ENCODE data around the gene CEP128. TPM values are rescaled to one million over a fixed set of nuclear protein-coding genes. Genes with fewer than 3 reads are reported as not detected.

CEP128 gene
- total and polyA plus RNA-seq, 7 experiments from 2014 or later = 4.2 to 22.8 (median 9.9) TPM

DNA sequence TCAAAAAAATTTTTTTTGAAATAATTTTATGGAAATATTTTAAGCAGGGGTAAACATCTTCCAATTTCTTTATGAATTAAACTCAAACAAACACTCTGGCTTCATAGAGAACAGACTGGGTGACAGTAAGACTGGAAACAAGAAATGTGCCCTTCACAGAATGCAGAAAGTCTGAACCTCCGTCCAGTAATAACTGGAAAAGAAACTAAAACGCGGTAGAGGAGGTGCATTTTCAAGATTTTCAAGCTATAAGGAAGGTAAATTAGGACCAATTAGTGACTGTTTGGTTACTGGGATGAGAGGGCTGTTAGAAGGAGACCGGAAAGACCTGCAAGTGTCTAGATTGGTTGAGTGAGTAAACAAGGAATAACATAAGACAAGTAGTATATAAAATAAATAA, 245.7 kb downstream of the CEP128 start:
- POLR2A ChIA-PET = no interaction called here

GRCh38 chr14:80692903-80693302, 248.6 kb downstream of the CEP128 start:
- DNase-seq = no peak
- peaks cover 0 to 10% (median 2%) of the 10 kb centered on the region in 5 donors for H3K36me3 Mint-ChIP-seq
- Histone ChIP-seq H3K4me1 (ENCODE audit: control insufficient read depth in 2 of 2, insufficient read depth in 2 of 2, low read length in 2 of 2) (no peaks in the 10 kb centered on the region), H3K27ac (ENCODE audit: low read depth, low read length) (no peak overlapping the region), H3K36me3 (ENCODE audit: control insufficient read depth in 2 of 3, insufficient read depth in 3 of 3, low read length in 3 of 3) (no peaks in the 10 kb centered on the region), H3K9me3 (ENCODE audit: control insufficient read depth in 2 of 3, low read length in 3 of 3) (no peaks in the 10 kb centered on the region), H3K4me3 (ENCODE audit: low read length) (no peak overlapping the region), H3K27me3 (ENCODE audit: control insufficient read depth in 2 of 2, insufficient read depth in 2 of 2, low read length in 2 of 2) (no peaks in the 10 kb centered on the region)
- intact Hi-C loops (cut with micrococcal nuclease) = no loop called here
- ChIA-PET POLR2A (no interaction called here), CTCF (no interaction called here)
- H3K9me3 Mint-ChIP-seq = peaks cover 0 to 14% (median 0%) of the 10 kb centered on the region in 11 donors
- H3K27ac Mint-ChIP-seq = no peak overlapping the region
- no peak overlapping the region for H3K4me3 Mint-ChIP-seq
- ATAC-seq = no peak
- H3K4me1 Mint-ChIP-seq = no peaks in the 10 kb centered on the region
- no peaks in the 10 kb centered on the region for H3K27me3 Mint-ChIP-seq

More for the DNA sequence above, 245.7 kb downstream of the CEP128 start:
- Mint-ChIP-seq H3K4me3 (no peak overlapping the region), H3K27me3 (no peaks in the 10 kb centered on the region), H3K4me1 (no peaks in the 10 kb centered on the region), H3K36me3 (peaks cover 0 to 10% (median 2%) of the 10 kb centered on the region in 5 donors), H3K27ac (no peak overlapping the region), H3K9me3 (peaks cover 0 to 10% (median 0%) of the 10 kb centered on the region in 11 donors)
- Histone ChIP-seq H3K4me1 (ENCODE audit: control insufficient read depth in 2 of 2, insufficient read depth in 2 of 2, low read length in 2 of 2) (no peaks in the 10 kb centered on the region), H3K4me3 (ENCODE audit: low read length) (no peak overlapping the region), H3K27ac (ENCODE audit: low read depth, low read length) (no peak overlapping the region), H3K36me3 (ENCODE audit: control insufficient read depth in 2 of 3, insufficient read depth in 3 of 3, low read length in 3 of 3) (no peaks in the 10 kb centered on the region), H3K27me3 (ENCODE audit: control insufficient read depth in 2 of 2, insufficient read depth in 2 of 2, low read length in 2 of 2) (no peaks in the 10 kb centered on the region), H3K9me3 (ENCODE audit: control insufficient read depth in 2 of 3, low read length in 3 of 3) (no peaks in the 10 kb centered on the region)
- no peak for DNase-seq
- intact Hi-C loops (cut with micrococcal nuclease) = no loop called here
- CTCF ChIA-PET = no interaction called here
- ATAC-seq = no peak

GRCh38 chr14:80681651-80682050, 259.9 kb downstream of the CEP128 start:
- CTCF ChIA-PET = no interaction called here
- Mint-ChIP-seq H3K36me3 (peaks cover 12 to 52% (median 18%) of the 10 kb centered on the region in 5 donors), H3K27ac (no peak overlapping the region), H3K27me3 (no peaks in the 10 kb centered on the region), H3K4me3 (no peak overlapping the region), H3K9me3 (peaks cover 8 to 65% (median 34%) of the 10 kb centered on the region in 11 donors), H3K4me1 (no peaks in the 10 kb centered on the region)
- DNase-seq (no peak), ATAC-seq (no peak)
- intact Hi-C loops (cut with micrococcal nuclease) = no loop called here
- H3K9me3 ChIP-seq (ENCODE audit: control insufficient read depth in 2 of 3, low read length in 3 of 3) = peaks cover 0 to 17% (median 4%) of the 10 kb centered on the region in 3 experiments
- no peaks in the 10 kb centered on the region for H3K36me3 ChIP-seq (ENCODE audit: control insufficient read depth in 2 of 3, insufficient read depth in 3 of 3, low read length in 3 of 3)
- H3K27ac ChIP-seq (ENCODE audit: low read depth, low read length) = no peak overlapping the region
- H3K4me3 ChIP-seq (ENCODE audit: low read length) = no peak overlapping the region
- POLR2A ChIA-PET = no interaction called here
- H3K4me1 ChIP-seq (ENCODE audit: control insufficient read depth in 2 of 2, insufficient read depth in 2 of 2, low read length in 2 of 2) = no peaks in the 10 kb centered on the region
- no peaks in the 10 kb centered on the region for H3K27me3 ChIP-seq (ENCODE audit: control insufficient read depth in 2 of 2, insufficient read depth in 2 of 2, low read length in 2 of 2)

DNA sequence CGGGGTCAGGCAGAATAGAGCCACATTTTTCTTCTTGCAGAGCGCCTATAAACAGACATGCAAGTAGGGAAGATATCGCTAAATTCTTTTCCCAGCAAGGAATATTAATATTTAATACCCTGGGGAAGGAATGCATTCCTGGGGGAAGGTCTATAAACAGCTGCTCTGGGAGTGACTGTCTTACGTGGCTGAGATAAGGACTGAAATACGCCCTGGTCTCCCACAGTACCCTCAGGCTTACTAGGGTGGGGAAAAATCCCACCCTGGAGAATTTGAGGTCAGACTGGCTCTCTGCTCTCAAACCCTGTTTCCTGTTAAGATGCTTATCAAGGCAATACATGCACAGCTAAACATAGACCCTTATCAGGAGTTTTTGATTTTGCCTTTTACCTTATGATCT, 262.3 kb downstream of the CEP128 start:
- H3K9me3 Mint-ChIP-seq = peaks cover 8 to 61% (median 34%) of the 10 kb centered on the region in 11 donors
- Histone ChIP-seq H3K27me3 (ENCODE audit: control insufficient read depth in 2 of 2, insufficient read depth in 2 of 2, low read length in 2 of 2) (no peaks in the 10 kb centered on the region), H3K36me3 (ENCODE audit: control insufficient read depth in 2 of 3, insufficient read depth in 3 of 3, low read length in 3 of 3) (no peaks in the 10 kb centered on the region), H3K27ac (ENCODE audit: low read depth, low read length) (no peak overlapping the region), H3K9me3 (ENCODE audit: control insufficient read depth in 2 of 3, low read length in 3 of 3) (peaks cover 0 to 17% (median 4%) of the 10 kb centered on the region in 3 experiments), H3K4me1 (ENCODE audit: control insufficient read depth in 2 of 2, insufficient read depth in 2 of 2, low read length in 2 of 2) (no peaks in the 10 kb centered on the region), H3K4me3 (ENCODE audit: low read length) (no peak overlapping the region)
- H3K27ac Mint-ChIP-seq = no peak overlapping the region
- ChIA-PET CTCF (no interaction called here), POLR2A (no interaction called here)
- H3K4me3 Mint-ChIP-seq = no peak overlapping the region
- peaks cover 8 to 51% (median 18%) of the 10 kb centered on the region in 5 donors for H3K36me3 Mint-ChIP-seq
- DNase-seq = no peak
- no peaks in the 10 kb centered on the region for H3K27me3 Mint-ChIP-seq
- no peaks in the 10 kb centered on the region for H3K4me1 Mint-ChIP-seq
- intact Hi-C loops (cut with micrococcal nuclease) = no loop called here
- no peak for ATAC-seq

DNA sequence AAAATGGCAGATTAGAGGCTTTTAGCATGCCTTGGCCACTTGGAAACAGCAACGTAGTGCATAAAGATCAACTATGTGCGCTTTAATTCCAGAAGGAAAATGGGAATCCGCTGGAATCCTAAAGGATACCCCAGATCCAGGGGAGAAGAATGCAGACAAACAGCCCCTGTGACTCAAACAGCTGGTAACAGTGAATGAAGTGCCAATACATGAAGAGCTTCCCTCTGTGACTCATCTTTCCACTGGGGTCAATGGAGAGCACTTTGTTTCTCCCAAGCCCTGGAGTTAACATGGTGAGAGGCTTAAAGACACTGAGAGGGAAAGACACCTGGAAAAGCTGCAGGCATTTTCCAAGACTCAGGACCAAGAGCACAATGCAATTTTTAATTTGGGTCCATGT, 263.1 kb downstream of the CEP128 start:
- H3K36me3 Mint-ChIP-seq = peaks cover 8 to 45% (median 18%) of the 10 kb centered on the region in 5 donors
- H3K4me3 Mint-ChIP-seq = no peak overlapping the region
- CTCF ChIA-PET = interaction anchor here (0.7 kb wide), 1 partner anchor 118 kb away, joined by 3 read pairs; no protein-coding TSS in a partner anchor
- POLR2A ChIA-PET = no interaction called here
- intact Hi-C loops (cut with micrococcal nuclease) = no loop called here
- Histone ChIP-seq H3K9me3 (ENCODE audit: control insufficient read depth in 2 of 3, low read length in 3 of 3) (peaks cover 0 to 17% (median 4%) of the 10 kb centered on the region in 3 experiments), H3K27me3 (ENCODE audit: control insufficient read depth in 2 of 2, insufficient read depth in 2 of 2, low read length in 2 of 2) (no peaks in the 10 kb centered on the region), H3K4me3 (ENCODE audit: low read length) (no peak overlapping the region), H3K36me3 (ENCODE audit: control insufficient read depth in 2 of 3, insufficient read depth in 3 of 3, low read length in 3 of 3) (no peaks in the 10 kb centered on the region), H3K4me1 (ENCODE audit: control insufficient read depth in 2 of 2, insufficient read depth in 2 of 2, low read length in 2 of 2) (no peaks in the 10 kb centered on the region), H3K27ac (ENCODE audit: low read depth, low read length) (no peak overlapping the region)
- H3K4me1 Mint-ChIP-seq = no peaks in the 10 kb centered on the region
- H3K9me3 Mint-ChIP-seq = peaks cover 8 to 53% (median 32%) of the 10 kb centered on the region in 11 donors
- ATAC-seq = no peak
- no peaks in the 10 kb centered on the region for H3K27me3 Mint-ChIP-seq
- DNase-seq = no peak
- H3K27ac Mint-ChIP-seq = no peak overlapping the region

DNA sequence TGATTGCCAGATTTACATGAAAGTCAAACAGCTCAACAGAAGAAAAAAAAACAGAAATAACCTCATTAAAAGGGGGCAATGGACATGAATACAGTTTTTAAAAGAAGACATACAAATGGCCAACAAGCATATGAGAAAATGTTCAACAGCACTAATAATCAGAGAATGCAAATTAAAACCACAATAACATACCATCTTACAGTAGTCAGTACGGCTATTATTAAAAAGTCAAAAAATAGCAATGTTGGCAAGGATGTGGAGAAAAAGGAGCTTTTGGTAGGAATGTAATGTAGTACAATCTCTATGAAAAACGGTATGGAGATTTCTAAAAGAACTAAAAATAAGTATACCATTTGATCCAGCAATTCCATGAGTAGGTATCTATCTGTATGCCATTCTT, 272.1 kb downstream of the CEP128 start:
- CTCF ChIA-PET = no interaction called here

GRCh38 chr14:80664576-80664975, 277.0 kb downstream of the CEP128 start:
- no peak overlapping the region for H3K27ac Mint-ChIP-seq
- no peaks in the 10 kb centered on the region for H3K9me3 ChIP-seq (ENCODE audit: control insufficient read depth in 2 of 3, low read length in 3 of 3)
- CTCF ChIA-PET = no interaction called here

More for the DNA sequence above, 272.1 kb downstream of the CEP128 start:
- Histone ChIP-seq H3K27me3 (ENCODE audit: control insufficient read depth in 2 of 2, insufficient read depth in 2 of 2, low read length in 2 of 2) (no peaks in the 10 kb centered on the region), H3K4me1 (ENCODE audit: control insufficient read depth in 2 of 2, insufficient read depth in 2 of 2, low read length in 2 of 2) (no peaks in the 10 kb centered on the region), H3K4me3 (ENCODE audit: low read length) (no peak overlapping the region), H3K27ac (ENCODE audit: low read depth, low read length) (no peak overlapping the region), H3K36me3 (ENCODE audit: control insufficient read depth in 2 of 3, insufficient read depth in 3 of 3, low read length in 3 of 3) (no peaks in the 10 kb centered on the region), H3K9me3 (ENCODE audit: control insufficient read depth in 2 of 3, low read length in 3 of 3) (no peaks in the 10 kb centered on the region)
- DNase-seq (no peak), ATAC-seq (no peak)
- Mint-ChIP-seq H3K27me3 (no peaks in the 10 kb centered on the region), H3K9me3 (peaks cover 3 to 39% (median 14%) of the 10 kb centered on the region in 11 donors), H3K4me3 (no peak overlapping the region), H3K4me1 (no peaks in the 10 kb centered on the region), H3K36me3 (peaks cover 5 to 31% (median 8%) of the 10 kb centered on the region in 5 donors), H3K27ac (no peak overlapping the region)
- POLR2A ChIA-PET = no interaction called here
- intact Hi-C loops (cut with micrococcal nuclease) = no loop called here

More at GRCh38 chr14:80664576-80664975, 277.0 kb downstream of the CEP128 start:
- no peak overlapping the region for H3K4me3 ChIP-seq (ENCODE audit: low read length)
- ATAC-seq (no peak), DNase-seq (no peak)
- H3K27me3 ChIP-seq (ENCODE audit: control insufficient read depth in 2 of 2, insufficient read depth in 2 of 2, low read length in 2 of 2) = no peaks in the 10 kb centered on the region
- peaks cover 0 to 30% (median 13%) of the 10 kb centered on the region in 11 donors for H3K9me3 Mint-ChIP-seq
- no peaks in the 10 kb centered on the region for H3K27me3 Mint-ChIP-seq
- H3K36me3 ChIP-seq (ENCODE audit: control insufficient read depth in 2 of 3, insufficient read depth in 3 of 3, low read length in 3 of 3) = no peaks in the 10 kb centered on the region
- intact Hi-C loops (cut with micrococcal nuclease) = no loop called here
- H3K4me1 Mint-ChIP-seq = no peaks in the 10 kb centered on the region
- no peak overlapping the region for H3K4me3 Mint-ChIP-seq
- H3K4me1 ChIP-seq (ENCODE audit: control insufficient read depth in 2 of 2, insufficient read depth in 2 of 2, low read length in 2 of 2) = no peaks in the 10 kb centered on the region
- POLR2A ChIA-PET = no interaction called here
- peaks cover 5 to 31% (median 8%) of the 10 kb centered on the region in 5 donors for H3K36me3 Mint-ChIP-seq
- H3K27ac ChIP-seq (ENCODE audit: low read depth, low read length) = no peak overlapping the region
